Posterior cingulate gyrus (tissue), 11 donors: Measurements from ENCODE around the gene CFAP43.

ENCODE experiments used
- DNase-seq, 10 donors: peaks; one replicate each; pipeline versions ENCODE4 v3.0.0 to v3.0.0-alpha.2; 2020 to 2021; ENCODE audit warnings: mixed read lengths in 3 of 10
- intact Hi-C: fragments of 100-400 bp; cut with DNase I; formaldehyde crosslinking; loops from one replicate; pipeline ENCODE4 v1.15.1; 2023

CFAP43 gene

GRCh38 chr10:104150139-104150538 is 82.0 kb downstream of the CFAP43 start:
- no peak for DNase-seq
- intact Hi-C loops, result no loop called here

DNA sequence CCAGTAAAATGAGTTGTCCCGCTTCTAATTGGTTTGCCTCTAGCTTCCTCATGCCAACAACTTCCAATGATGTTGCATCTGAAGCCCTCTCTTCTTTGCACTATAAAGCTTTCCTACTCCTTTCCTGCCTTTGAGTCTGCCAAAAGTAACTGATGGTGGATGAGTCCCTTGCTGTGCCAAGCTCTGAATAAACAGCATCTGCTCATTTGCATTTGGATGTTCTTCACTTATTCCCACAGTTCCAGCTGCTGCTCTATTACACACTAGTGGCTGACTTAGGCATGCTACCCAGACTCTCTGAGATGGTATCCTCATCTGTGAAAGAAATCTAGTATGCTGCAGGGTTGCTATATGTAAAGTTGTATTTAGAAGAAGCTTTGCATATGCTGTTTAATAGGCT is 85.3 kb downstream of the CFAP43 start:
- intact Hi-C loops, result no loop called here
- DNase-seq, result peak in 6 of 10 donors; percentile 14 to 35 (median 29)

GRCh38 chr10:104144931-104145330 is 87.2 kb downstream of the CFAP43 start:
- no peak for DNase-seq
- intact Hi-C loops, result no loop called here

GRCh38 chr10:104143829-104144228 is 88.3 kb downstream of the CFAP43 start:
- no peak for DNase-seq

DNA sequence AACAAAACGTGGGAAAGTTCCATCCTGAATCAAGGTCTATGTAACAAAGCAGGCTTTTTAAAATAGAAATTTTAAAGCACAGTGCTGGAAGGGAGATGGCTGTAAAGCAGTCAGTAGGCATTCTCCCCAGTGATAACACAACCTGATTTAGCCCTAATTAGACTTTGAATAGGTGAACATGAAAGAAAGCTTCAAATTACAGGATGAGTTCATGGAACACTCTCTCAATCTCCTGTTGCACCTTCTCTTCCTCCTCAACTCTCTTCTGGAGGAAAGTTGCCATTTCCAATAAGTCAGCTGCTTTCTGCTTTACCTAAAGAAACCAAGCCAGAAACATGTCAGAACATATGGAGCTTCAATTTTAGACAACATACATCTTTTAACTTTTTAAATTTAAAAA is 90.1 kb downstream of the CFAP43 start:
- intact Hi-C loops, result no loop called here
- no peak for DNase-seq

More at GRCh38 chr10:104143829-104144228, 88.3 kb downstream of the CFAP43 start:
- intact Hi-C loops, result no loop called here

GRCh38 chr10:104139221-104139620 is 92.9 kb downstream of the CFAP43 start:
- intact Hi-C loops, result no loop called here
- no peak for DNase-seq

- intact Hi-C loops, result no loop called here
- no peak for DNase-seq
Measured at GRCh38 chr10:104138131-104138530, 94.0 kb downstream of the CFAP43 start.

DNA sequence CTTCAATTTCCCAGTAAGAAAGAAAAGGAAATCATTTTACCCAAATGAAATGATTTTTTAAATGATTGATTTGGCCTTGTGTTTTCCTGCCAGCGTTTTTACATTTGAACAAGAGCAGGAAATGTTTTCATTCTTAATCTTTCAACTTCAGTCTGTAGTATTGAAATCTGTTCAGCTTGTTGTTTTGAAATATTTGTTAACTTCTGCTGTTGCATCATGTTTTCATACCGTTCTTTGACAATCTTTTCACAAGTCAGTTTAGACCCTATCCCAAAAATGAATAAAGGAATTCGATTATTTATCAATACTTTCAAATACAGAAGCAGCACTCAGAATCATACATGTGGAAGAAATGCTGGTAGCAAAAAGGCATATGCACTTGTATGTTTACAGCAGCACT is 102.1 kb downstream of the CFAP43 start:
- DNase-seq, result no peak
- intact Hi-C loops, result no loop called here

GRCh38 chr10:104128214-104128613 is 104.0 kb downstream of the CFAP43 start:
- intact Hi-C loops, result no loop called here
- DNase-seq, result no peak

DNA sequence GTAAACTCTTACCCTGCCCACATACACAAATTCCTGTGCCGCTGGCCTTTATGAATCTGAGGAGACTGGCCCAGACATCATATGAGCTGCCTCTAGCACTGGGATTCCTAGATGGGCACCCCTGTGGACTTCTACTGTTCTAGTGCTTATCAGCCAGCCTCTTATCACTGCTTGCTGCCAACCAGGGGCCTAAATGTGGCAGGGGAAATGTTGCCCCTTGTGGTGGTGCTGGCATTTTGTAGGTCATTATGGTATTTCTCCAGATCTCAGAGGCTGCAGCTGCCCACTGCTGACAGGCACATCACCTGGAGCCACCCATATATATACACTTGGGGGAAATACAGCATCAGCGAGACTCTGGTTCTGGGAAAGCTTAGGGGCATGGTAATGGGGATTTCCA is 104.8 kb downstream of the CFAP43 start:
- peak in 2 of 10 donors; percentile 18 to 19 for DNase-seq
- intact Hi-C loops, result no loop called here

DNA sequence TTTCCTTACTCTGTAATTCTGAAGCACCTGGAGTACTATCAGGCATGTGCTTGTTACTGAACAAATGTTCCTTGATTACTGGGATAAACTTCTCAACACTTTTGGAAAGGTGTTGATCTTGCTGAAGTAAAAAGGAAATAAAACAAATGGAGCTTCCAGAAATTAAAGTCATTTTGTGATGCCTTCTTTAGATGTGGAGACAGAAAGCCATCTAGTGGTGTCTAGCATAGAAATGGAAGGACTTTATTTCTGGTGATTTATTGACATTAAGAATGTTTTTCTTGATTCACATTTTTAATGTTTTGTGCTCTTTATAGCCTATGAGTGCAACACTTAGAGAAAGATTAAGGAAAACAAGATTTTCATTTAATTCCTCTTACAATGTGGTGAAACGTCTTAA is 108.8 kb downstream of the CFAP43 start:
- DNase-seq, result no peak
- intact Hi-C loops, result loop anchor here (1.0 to 5.0 kb wide), 5 partner anchors 78 to 235 kb away; partner anchors contain the start of gene STN1

DNA sequence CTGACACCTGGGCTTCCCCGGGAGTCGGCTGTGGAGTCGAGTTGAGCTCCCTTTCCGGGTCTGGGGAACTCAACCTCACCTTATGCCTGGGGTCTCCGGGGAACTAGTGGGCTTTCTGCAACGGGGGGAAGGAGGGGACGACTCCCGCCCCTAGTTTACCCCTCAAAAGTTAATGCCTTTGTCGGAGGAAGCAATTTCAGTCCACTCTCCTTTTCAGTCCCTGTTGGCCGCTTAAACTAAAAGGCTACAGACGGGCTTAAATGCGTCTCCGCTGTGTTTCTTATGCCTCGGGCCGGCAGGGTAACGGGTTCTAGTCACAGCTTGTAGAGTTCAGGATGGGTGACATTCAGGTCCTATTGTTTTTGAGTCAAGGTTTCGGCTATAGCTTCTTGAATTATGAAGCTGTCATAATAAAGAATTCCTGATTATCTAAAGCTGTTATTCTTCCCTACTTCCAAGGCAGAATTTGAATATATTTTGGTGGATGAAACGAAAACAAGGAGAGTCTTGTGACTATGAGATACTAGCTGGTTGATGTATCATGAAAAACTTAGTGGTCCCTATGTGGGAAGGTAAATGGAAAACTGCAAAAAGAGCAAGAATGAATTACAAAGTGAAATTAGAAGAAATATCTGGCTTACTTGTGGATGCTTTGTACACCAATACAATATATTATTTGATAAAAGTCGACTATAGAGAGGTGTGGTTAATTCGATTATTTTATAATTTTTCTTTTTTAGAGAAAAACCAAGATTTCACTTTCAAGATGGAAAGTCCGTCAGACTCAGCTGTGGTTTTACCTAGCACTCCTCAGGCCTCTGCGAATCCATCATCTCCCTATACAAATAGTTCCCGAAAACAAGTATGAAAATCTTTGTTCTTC is 109.7 kb downstream of the CFAP43 start:
- intact Hi-C loops, result loop anchor here (1.0 to 5.0 kb wide), 5 partner anchors 77 to 234 kb away; partner anchors contain the start of gene STN1

GRCh38 chr10:104121485-104122224 is 110.5 kb downstream of the CFAP43 start, which contains the start of gene SFR1:
Gene SFR1, plus strand, starts transcription at chr10:104122171. Its CDS starts 13 bp downstream, at chr10:104122184.
- DNase-seq, result peak; percentile 95 to 100 (median 99)
- intact Hi-C loops, result loop anchor here (1.0 to 5.0 kb wide), 6 partner anchors 45 to 233 kb away; partner anchors contain the start of genes SLK and STN1

More for the DNA sequence above, 109.7 kb downstream of the CFAP43 start:
- peak in 4 of 10 donors; percentile 10 to 59 (median 19) for DNase-seq

- intact Hi-C loops, result loop anchor here (1.0 to 5.0 kb wide), 5 partner anchors 44 to 204 kb away; partner anchors contain the start of genes SLK and STN1
Measured at GRCh38 chr10:104120903-104121484, 111.2 kb downstream of the CFAP43 start.

GRCh38 chr10:104120512-104120902 is 111.7 kb downstream of the CFAP43 start:
- intact Hi-C loops, result loop anchor here (2.0 to 5.0 kb wide), 4 partner anchors 44 to 203 kb away; partner anchors contain the start of gene STN1
- DNase-seq, result no peak

More at GRCh38 chr10:104120903-104121484, 111.2 kb downstream of the CFAP43 start:
- peak; percentile 53 to 93 (median 70) for DNase-seq

DNA sequence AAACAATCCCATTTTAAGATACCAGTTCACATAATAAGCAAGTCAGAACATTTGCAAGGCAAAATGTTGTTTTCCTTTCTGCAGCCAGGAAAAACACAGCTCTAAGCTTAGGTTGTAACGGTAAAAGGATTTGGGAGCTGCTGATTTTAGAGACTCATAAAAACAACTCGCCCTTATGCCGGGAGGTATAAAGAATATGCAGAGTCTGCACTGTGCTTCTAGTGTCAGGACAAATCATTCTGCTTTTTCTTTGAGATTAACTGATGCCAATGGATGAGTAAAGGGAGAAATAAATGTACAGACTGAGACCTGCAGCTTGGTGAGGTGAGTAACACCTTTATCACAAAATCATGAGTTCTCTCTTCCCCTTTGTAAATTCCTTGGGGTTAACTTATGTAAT is 112.2 kb downstream of the CFAP43 start:
- DNase-seq, result no peak
- intact Hi-C loops, result loop anchor here (2.0 to 5.0 kb wide), 4 partner anchors 43 to 203 kb away; partner anchors contain the start of gene STN1

GRCh38 chr10:104117839-104118323 is 114.3 kb downstream of the CFAP43 start:
- intact Hi-C loops, result no loop called here
- no peak for DNase-seq

DNA sequence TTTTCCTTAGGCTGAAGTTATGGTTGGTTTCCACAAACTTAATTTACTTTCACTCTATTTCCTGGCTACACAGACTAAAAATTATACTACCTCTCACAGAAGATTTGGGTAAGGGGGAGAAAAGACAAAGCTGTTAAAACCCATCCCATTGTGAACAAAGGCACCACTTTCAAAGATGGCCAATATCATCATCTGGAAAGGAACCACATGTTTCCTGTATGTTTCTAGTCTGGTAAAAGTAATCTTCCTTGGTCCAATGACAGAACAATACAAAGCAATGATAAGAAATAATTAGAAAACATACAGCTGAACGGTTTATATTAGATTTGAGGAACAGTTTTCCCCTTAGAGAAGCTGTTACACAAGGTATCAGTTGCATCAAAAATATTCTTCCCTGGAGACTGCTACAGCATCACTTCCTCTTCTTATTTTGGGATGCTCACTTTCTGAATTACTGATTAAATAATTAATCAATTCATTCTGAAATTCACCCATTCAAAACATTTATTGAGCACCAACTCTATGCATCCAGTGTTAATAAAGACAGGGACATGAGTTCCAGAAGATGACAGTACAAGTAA is 118.7 kb downstream of the CFAP43 start:
- intact Hi-C loops, result no loop called here
- DNase-seq, result no peak

GRCh38 chr10:104109908-104110662 is 122.1 kb downstream of the CFAP43 start:
- DNase-seq, result no peak
- intact Hi-C loops, result no loop called here
